H1 (cell line): ENCODE measurements around the gene HOXA13. TPM values are rescaled to one million over a fixed set of nuclear protein-coding genes. Genes with fewer than 3 reads are reported as not detected.
A peak's percentile ranks its signal among the peaks of the same experiment; 100 is the strongest.

Experiments used
- CHD1 ChIP-seq: IDR thresholded peaks from 2 replicates; pipeline ENCODE4 v1.6.1; 2012; ENCODE audit warnings: low read depth, low read length, improper control_type of control experiment
- CTBP2 ChIP-seq: IDR thresholded peaks from 2 replicates; pipeline ENCODE4 v1.7.0; 2011; ENCODE audit warnings: borderline replicate concordance, mild to moderate bottlenecking, moderate library complexity, mixed read lengths, low read length; ENCODE audit not compliant: insufficient read depth, insufficient read length
- E2F6 ChIP-seq: IDR thresholded peaks from 2 replicates; pipeline ENCODE4 v1.6.1; 2012; ENCODE audit warnings: inconsistent platforms
- HDAC2 ChIP-seq, 2 experiments: fragments of 300-600 bp in 1 of 2; sonication (generic) in 1 of 2; IDR thresholded peaks; 2 replicates each; pipeline ENCODE4 v1.6.1; 2011 to 2012; ENCODE audit warnings: low read depth in 2 of 2, low read length in 2 of 2, mild to moderate bottlenecking in 2 of 2, moderate library complexity in 2 of 2, borderline replicate concordance in 1 of 2, inconsistent platforms in 1 of 2
- NRF1 ChIP-seq: IDR thresholded peaks from 2 replicates; pipeline ENCODE4 v1.6.1; 2011; ENCODE audit warnings: mild to moderate bottlenecking, low read depth, low read length, improper control_type of control experiment
- RNF2 ChIP-seq: fragments of 200-900, 300-1000 bp; sonication (generic); IDR thresholded peaks from 2 replicates; pipeline ENCODE4 v1.7.1; 2016; ENCODE audit warnings: borderline replicate concordance, low read depth, mild to moderate bottlenecking, antibody characterized with exemption, low read length; ENCODE audit not compliant: poor library complexity, severe bottlenecking; ENCODE audit errors: missing control alignments
- SP2 ChIP-seq: IDR thresholded peaks from 2 replicates; pipeline ENCODE4 v1.6.1; 2012; ENCODE audit warnings: mild to moderate bottlenecking, low read length, inconsistent platforms
- SUZ12 ChIP-seq: fragments of 200-600 bp; sonication (generic); IDR thresholded peaks from 2 replicates; pipeline ENCODE4 v1.6.1; 2012; ENCODE audit warnings: mild to moderate bottlenecking, inconsistent platforms, low read length, moderate library complexity, mixed read lengths
- TAF7 ChIP-seq: optimal IDR thresholded peaks from 2 replicates; pipeline ENCODE3; 2011; ENCODE audit warnings: low read depth, mild to moderate bottlenecking, inconsistent platforms, low read length, moderate library complexity, borderline replicate concordance
- TCF12 ChIP-seq: IDR thresholded peaks from 2 replicates; pipeline ENCODE4 v1.6.1; 2011; ENCODE audit warnings: low read depth, mild to moderate bottlenecking, low read length
- TEAD4 ChIP-seq: IDR thresholded peaks from 2 replicates; pipeline ENCODE4 v1.6.1; 2012; ENCODE audit warnings: low read depth, low read length, inconsistent platforms, mixed read lengths
- polyA plus RNA-seq, 7 experiments: library from polyadenylated mRNA; depleted of rRNA in 3 of 7; stranded (reverse) in 5 of 7; unstranded in 2 of 7; fragments of >200 nt in 5 of 7; fragments of 200-250 nt in 2 of 7; gene quantifications; 1 replicate in 5 of 7; 2 replicates in 1 of 7; 4 replicates in 1 of 7; pipeline versions ENCODE4 v1.2.1 to v1.2.3, GENCODE V29; 2011 to 2013; ENCODE audit warnings: missing spikeins in 2 of 7, mixed read lengths in 2 of 7
- total RNA-seq: library from RNA; stranded (reverse); fragmentation: NEBNext Ultra II Directional; extraction: Animal tissue kit (Norgen Biotek cat#: 25700); gene quantifications from 2 replicates; pipeline ENCODE4 v1.2.1, GENCODE V29; 2021

The HOXA13 gene
- total and polyA plus RNA-seq, 2 of the 8 experiments (the other 6 are each of a cell fraction or from before 2014, with no cell fraction given), result not detected

- peak; percentile 51; the same call in 1 of the 2 replicates for TF ChIP-seq E2F6
- no peak for TF ChIP-seq TAF7
- no peak for TF ChIP-seq SP2
- TF ChIP-seq CHD1, result no peak
- no peak for TF ChIP-seq HDAC2 (IDR thresholded peaks at IDR 0.05; ENCODE audit: borderline replicate concordance in 1 of 2, low read depth in 2 of 2, low read length in 2 of 2)
- peak; percentile 88 for TF ChIP-seq RNF2
- TF ChIP-seq CTBP2, result peak; percentile 76
- TF ChIP-seq NRF1, result no peak
- no peak for TF ChIP-seq TEAD4
- TF ChIP-seq SUZ12, result peak; percentile 94
- TF ChIP-seq TCF12, result no peak
These were observed 11.3 kb downstream of the HOXA13 start (continued) for GRCh38 chr7:27188386-27189294.
